NCI-H128 (cell line): ENCODE results near the gene EML4.
"Not testable (repeated sequence)": the region's sequence is repeated elsewhere in the genome, so short reads cannot be mapped to it uniquely, and the experiment has no call there.

Experiments used
- DNase-seq: peaks from one replicate; lab custom pipeline; 2025; ENCODE audit not compliant: unreplicated experiment; lab: John Stamatoyannopoulos, UW

The EML4 gene

DNA sequence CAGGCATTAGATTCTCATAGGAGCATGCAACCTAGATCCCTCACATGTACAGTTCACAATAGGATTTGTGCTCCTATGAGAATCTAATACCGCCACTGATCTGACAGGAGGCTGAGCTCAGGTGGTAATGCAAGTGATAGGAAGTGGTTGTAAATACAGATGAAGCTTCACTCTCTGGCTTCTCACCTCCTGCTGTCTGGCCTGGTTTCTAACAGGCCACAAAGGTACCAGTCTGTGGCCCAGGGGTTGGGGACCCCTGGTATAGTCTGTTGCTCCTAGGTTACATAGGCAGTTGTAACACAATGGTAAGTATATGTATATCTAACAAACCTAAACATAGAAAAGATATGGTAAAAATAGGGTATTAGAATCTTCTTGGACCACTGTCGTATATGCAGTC is 81.8 kb downstream of the EML4 start:
- no peak for DNase-seq

GRCh38 chr2:42252464-42252863 is 83.3 kb downstream of the EML4 start:
- no peak for DNase-seq

GRCh38 chr2:42254186-42254895 is 85.2 kb downstream of the EML4 start:
- DNase-seq: no peak

DNA sequence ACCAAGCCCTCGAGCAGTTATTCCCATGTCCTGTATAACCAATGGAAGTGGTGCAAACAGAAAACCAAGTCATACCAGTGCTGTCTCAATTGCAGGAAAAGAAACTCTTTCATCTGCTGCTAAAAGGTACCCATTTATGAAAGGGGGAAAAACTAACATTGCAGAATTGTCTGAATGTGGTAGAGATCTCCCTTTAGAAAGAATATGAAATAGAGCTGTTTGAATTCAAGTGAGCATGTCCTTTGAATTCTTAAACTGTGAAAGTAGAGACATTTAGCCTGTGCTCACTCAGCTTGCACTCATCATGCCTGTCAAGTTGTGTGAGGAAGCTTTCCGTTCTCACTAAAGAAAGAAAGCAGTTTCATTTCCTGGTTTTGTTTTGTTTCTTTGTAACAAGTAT is 87.4 kb downstream of the EML4 start:
- DNase-seq: no peak

GRCh38 chr2:42261518-42262195 is 92.5 kb downstream of the EML4 start:
- no peak for DNase-seq

- DNase-seq: no peak
These were observed 97.1 kb downstream of the EML4 start for GRCh38 chr2:42266236-42266635.

DNA sequence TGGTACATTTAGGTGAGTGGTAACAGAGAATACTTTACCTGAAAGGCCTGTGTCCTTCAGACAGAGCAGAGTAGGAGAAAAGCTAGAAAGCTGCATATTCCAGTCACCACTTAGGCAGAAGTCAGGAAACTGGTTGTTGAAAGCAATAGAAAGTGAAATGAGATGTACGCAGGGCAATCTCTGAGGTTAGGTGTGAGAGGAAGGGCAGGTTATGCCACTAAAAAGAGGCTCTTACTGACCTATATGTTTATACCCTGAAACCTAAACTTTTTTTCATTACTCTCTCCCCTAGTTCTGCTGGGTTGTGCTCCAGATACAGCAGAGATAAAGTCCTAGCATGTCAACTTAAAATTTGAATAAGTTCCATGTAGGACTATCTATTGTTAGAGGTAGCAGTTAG is 98.4 kb downstream of the EML4 start:
- no peak for DNase-seq

- DNase-seq: no peak
These were observed 99.5 kb downstream of the EML4 start for GRCh38 chr2:42268528-42269151.

- no peak for DNase-seq
These were observed 101.6 kb downstream of the EML4 start for GRCh38 chr2:42270757-42271156.

GRCh38 chr2:42271246-42271645 is 102.1 kb downstream of the EML4 start:
- DNase-seq: not testable (repeated sequence)

GRCh38 chr2:42274863-42275262 is 105.7 kb downstream of the EML4 start:
- DNase-seq: no peak

- DNase-seq: no peak
These were observed 112.4 kb downstream of the EML4 start for GRCh38 chr2:42281416-42282081.

DNA sequence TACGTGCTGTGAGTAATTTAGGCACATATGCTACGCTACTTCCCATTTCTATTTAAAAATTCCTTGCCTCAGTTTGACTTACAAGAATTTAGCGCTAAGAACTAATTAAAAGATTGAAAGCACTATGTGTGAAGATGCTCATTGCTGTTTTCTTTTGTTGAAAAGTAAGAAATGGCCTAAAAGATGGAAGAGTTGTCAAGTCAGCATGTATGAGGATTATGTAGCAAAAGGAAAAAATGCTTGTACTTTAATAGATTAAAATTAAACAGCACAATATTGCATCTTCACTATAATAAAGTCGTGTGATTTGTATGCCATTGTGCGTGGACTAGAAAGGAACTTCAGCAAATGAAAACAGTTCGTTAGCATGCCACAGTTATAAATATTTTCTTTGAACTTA is 114.9 kb downstream of the EML4 start:
- DNase-seq: no peak

- DNase-seq: no peak
These were observed 117.3 kb downstream of the EML4 start for GRCh38 chr2:42286268-42286946.

DNA sequence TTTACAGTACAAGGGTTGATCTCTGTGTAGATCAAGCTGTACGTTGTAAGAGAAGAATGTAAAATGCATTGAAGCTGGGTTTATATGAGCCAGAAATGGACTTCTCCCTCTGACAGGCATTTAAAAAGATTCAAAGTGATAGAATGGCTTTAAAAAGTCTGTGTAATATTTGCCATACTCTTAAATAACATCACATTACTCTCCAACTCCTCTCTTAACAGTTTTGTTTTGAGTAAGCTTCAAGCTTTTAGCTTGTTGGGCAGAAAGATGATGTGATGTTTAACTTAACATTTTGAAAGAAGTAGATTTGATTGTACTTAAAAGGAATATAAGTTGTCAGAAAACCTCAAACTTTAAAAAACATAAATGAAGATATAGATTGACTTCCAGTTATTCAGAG is 119.7 kb downstream of the EML4 start:
- no peak for DNase-seq

DNA sequence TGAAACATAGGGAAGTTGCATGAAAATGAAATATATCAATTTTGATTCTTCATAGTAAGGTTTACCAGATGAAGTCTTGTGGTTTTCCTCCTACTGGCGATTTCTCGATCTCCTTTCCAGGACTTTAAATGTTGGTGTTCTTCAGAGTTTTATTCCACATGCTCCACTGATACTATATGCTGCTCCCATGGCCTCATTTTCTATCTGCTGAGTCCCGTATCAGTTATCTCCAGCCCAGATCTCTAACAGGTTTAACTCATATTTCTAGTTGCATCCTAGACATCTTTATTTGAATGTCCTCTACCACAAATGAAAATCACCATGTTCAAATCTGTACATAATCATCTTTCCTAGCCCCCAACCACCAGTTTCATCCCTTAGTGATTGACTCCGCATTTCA is 120.1 kb downstream of the EML4 start:
- DNase-seq: no peak

- DNase-seq: no peak
These were observed 120.9 kb downstream of the EML4 start for GRCh38 chr2:42290005-42290404.

GRCh38 chr2:42293019-42293418 is 123.9 kb downstream of the EML4 start:
- no peak for DNase-seq

GRCh38 chr2:42296226-42296625 is 127.1 kb downstream of the EML4 start:
- no peak for DNase-seq

DNA sequence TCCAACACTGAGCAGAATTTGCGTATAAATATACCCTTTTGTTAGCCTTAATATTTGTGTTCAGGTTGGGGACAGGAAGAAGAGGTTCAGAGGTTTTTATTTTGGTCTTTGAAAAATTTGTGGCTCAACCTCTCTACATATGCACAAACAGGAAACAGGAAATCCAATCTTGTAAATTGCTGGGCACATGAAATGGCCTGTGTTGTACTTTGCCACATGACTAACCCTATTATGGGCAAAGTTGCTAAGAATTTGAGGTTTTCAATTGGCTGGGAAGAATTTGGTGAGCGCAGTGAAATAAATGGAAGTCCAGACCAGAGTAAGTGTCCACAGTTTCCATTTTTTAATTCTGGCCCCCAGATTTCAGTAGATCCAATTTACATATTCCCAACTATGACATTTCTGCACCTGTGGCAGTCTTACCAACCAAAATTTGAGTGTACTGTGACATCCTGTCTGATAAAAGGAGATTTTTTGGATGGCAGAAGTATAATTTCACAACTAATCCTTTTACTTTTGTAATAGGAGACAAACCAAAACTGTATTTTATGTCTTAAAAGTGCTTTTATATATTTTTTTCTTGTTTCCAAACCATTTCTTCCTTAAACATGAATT is 128.3 kb downstream of the EML4 start:
- no peak for DNase-seq

GRCh38 chr2:42298132-42298531 is 129.0 kb downstream of the EML4 start:
- no peak for DNase-seq
